HCT116 (cell line): ENCODE measurements around the gene PRR15L. TPM values are rescaled to one million over a fixed set of nuclear protein-coding genes. Genes with fewer than 3 reads are reported as not detected.

ENCODE experiments used
- ATAC-seq: fragments of 200-7000 bp; cut with Tn5 transposase; 2 replicates; pipeline ENCODE4 v1.9.1; 2020; ENCODE audit warnings: mild to moderate bottlenecking, moderate library complexity
- BruUV-seq: library from RNA; stranded (reverse); fragments of 400-500 nt; replicated peaks from 2 replicates; lab custom pipeline; 2021; lab: Mats Ljungman, UMichigan
- CTCF ChIA-PET: fragments of 300-600 bp; sonication (Branson Sonifier 250); formaldehyde crosslinking; loops from one replicate; lab custom pipeline; 2021; ENCODE audit warnings: antibody characterized with exemption; lab: Charles Lee
- POLR2A ChIA-PET: fragments of 300-600, 350-600 bp; sonication (Branson Sonifier 250); formaldehyde crosslinking; loops from one replicate; lab custom pipeline; 2021; ENCODE audit warnings: antibody characterized with exemption; lab: Charles Lee
- RAD21 ChIA-PET, 2 experiments: fragments of 300-600 bp; sonication (Branson Sonifier 250); formaldehyde crosslinking; loops; one replicate each; lab custom pipeline; 2023; ENCODE audit warnings: low total read pairs in 2 of 2; ENCODE audit not compliant: uncharacterized antibody in 2 of 2, unreplicated experiment in 2 of 2, low non-redundant PET in 1 of 2; lab: Charles Lee
- DNase-seq: peaks from one replicate; pipeline ENCODE4 v3.0.0-alpha.2; 2010; ENCODE audit warnings: low read depth, low spot score
- H2AFZ ChIP-seq: fragments of 200-600 bp; shearing (Covaris generic), sonication (generic); 2 replicates; pipeline ENCODE4 v1.6.1; 2017; ENCODE audit warnings: low read depth, mixed run types, mixed read lengths, antibody characterized with exemption, low read length; ENCODE audit not compliant: poor library complexity, severe bottlenecking
- H3K27ac ChIP-seq: 2 replicates; pipeline ENCODE4 v1.5.1; 2012; ENCODE audit warnings: low read depth, low read length
- H3K27me3 ChIP-seq: fragments of 200-600 bp; sonication (generic); 2 replicates; pipeline ENCODE4 v1.6.1; 2016; ENCODE audit warnings: mixed run types, low read length, mixed read lengths; ENCODE audit not compliant: insufficient read depth
- H3K36me3 ChIP-seq, 2 experiments: fragments of 200-500 bp in 1 of 2; fragments of 200-600 bp in 1 of 2; sonication (Bioruptor generic) in 1 of 2; sonication (generic) in 1 of 2; 2 replicates each; pipeline versions ENCODE4 v1.5.1 to v1.6.1; 2014 to 2016; ENCODE audit warnings: low read length in 2 of 2, inconsistent platforms in 1 of 2, mixed read lengths in 1 of 2, mixed run types in 1 of 2; ENCODE audit not compliant: insufficient read depth in 2 of 2, control insufficient read depth in 1 of 2
- H3K4me1 ChIP-seq, 2 experiments: fragments of 200-600 bp in 1 of 2; sonication (generic) in 1 of 2; 2 replicates each; pipeline versions ENCODE4 v1.5.1 to v1.6.1; 2012 to 2017; ENCODE audit warnings: low read length in 2 of 2, inconsistent platforms in 1 of 2, mild to moderate bottlenecking in 1 of 2, mixed read lengths in 1 of 2, mixed run types in 1 of 2, moderate library complexity in 1 of 2; ENCODE audit not compliant: insufficient read depth in 2 of 2, control insufficient read depth in 1 of 2
- H3K4me2 ChIP-seq: fragments of 200-600 bp; sonication (generic); 2 replicates; pipeline ENCODE4 v1.6.1; 2017; ENCODE audit warnings: mixed run types, low read length, mixed read lengths
- H3K4me3 ChIP-seq, 2 experiments: fragments of 200-600 bp in 1 of 2; sonication (generic) in 1 of 2; replicated peaks in 1 of 2; 2 replicates each; pipeline ENCODE4 v1.5.1; 2011 to 2016; ENCODE audit warnings: low read length in 2 of 2, control low read depth in 1 of 2, low read depth in 1 of 2, mild to moderate bottlenecking in 1 of 2, mixed read lengths in 1 of 2, mixed run types in 1 of 2
- H3K79me2 ChIP-seq: fragments of 200-600 bp; sonication (generic); 2 replicates; pipeline ENCODE4 v1.6.1; 2017; ENCODE audit warnings: mild to moderate bottlenecking, mixed run types, low read length, moderate library complexity, mixed read lengths; ENCODE audit not compliant: insufficient read depth
- H3K9ac ChIP-seq: fragments of 200-600 bp; sonication (generic); 2 replicates; pipeline ENCODE4 v1.6.1; 2016; ENCODE audit warnings: low read length, mixed read lengths
- H3K9me2 ChIP-seq: fragments of 200-600 bp; sonication (generic), shearing (Covaris generic); 2 replicates; pipeline ENCODE4 v1.6.1; 2017; ENCODE audit warnings: mixed run types, mild to moderate bottlenecking, moderate library complexity; ENCODE audit not compliant: insufficient read depth
- H3K9me3 ChIP-seq, 2 experiments: fragments of 200-500 bp in 1 of 2; fragments of 200-600 bp in 1 of 2; sonication (Bioruptor generic) in 1 of 2; sonication (generic) in 1 of 2; 2 replicates each; pipeline ENCODE4 v1.6.1; 2014 to 2017; ENCODE audit warnings: low read length in 2 of 2, mixed read lengths in 2 of 2, inconsistent platforms in 1 of 2, low read depth in 1 of 2, mild to moderate bottlenecking in 1 of 2, mixed run types in 1 of 2, moderate library complexity in 1 of 2; ENCODE audit not compliant: control insufficient read depth in 1 of 2, insufficient read depth in 1 of 2
- H4K20me1 ChIP-seq: fragments of 200-600 bp; sonication (generic), shearing (Covaris generic); 2 replicates; pipeline ENCODE4 v1.6.1; 2017; ENCODE audit warnings: mixed run types, mild to moderate bottlenecking, moderate library complexity; ENCODE audit not compliant: insufficient read depth
- CBX3 ChIP-seq: IDR thresholded peaks from 2 replicates; pipeline ENCODE4 v1.6.1; 2012; ENCODE audit warnings: low read depth
- CTCF ChIP-seq, 3 experiments: fragments of 200-600 bp in 1 of 3; sonication (generic) in 1 of 3; IDR thresholded peaks in 2 of 3; conservative IDR thresholded peaks in 1 of 3; 2 replicates each; pipeline ENCODE4 v1.5.1; 2012 to 2017; ENCODE audit warnings: low read depth in 2 of 3, low read length in 2 of 3, antibody characterized with exemption in 1 of 3, borderline replicate concordance in 1 of 3, control low read depth in 1 of 3, mild to moderate bottlenecking in 1 of 3, mixed read lengths in 1 of 3, mixed run types in 1 of 3, moderate library complexity in 1 of 3; ENCODE audit not compliant: insufficient read depth in 1 of 3
- EGR1 ChIP-seq: IDR thresholded peaks from 2 replicates; pipeline ENCODE4 v1.6.1; 2012; ENCODE audit warnings: low read depth
- EZH2 ChIP-seq: fragments of 200-600 bp; sonication (generic); IDR thresholded peaks from 2 replicates; pipeline ENCODE4 v1.6.1; 2017; ENCODE audit warnings: antibody characterized with exemption, mixed run types
- MAX ChIP-seq: IDR thresholded peaks from 2 replicates; pipeline ENCODE4 v1.6.1; 2012
- POLR2A ChIP-seq: IDR thresholded peaks from 2 replicates; pipeline ENCODE4 v1.7.0; 2011; ENCODE audit warnings: borderline replicate concordance; ENCODE audit not compliant: insufficient read depth, insufficient read length; ENCODE audit errors: extremely low read depth
- POLR2AphosphoS5 ChIP-seq: IDR thresholded peaks from 2 replicates; pipeline ENCODE4 v1.6.1; 2011; ENCODE audit warnings: mild to moderate bottlenecking, low read depth, low read length, moderate library complexity
- RAD21 ChIP-seq: IDR thresholded peaks from 2 replicates; pipeline ENCODE4 v1.6.1; 2012; ENCODE audit warnings: low read depth, mild to moderate bottlenecking
- TCF7L2 ChIP-seq: IDR thresholded peaks from 2 replicates; pipeline ENCODE4 v1.7.0; 2011; ENCODE audit warnings: borderline replicate concordance, inconsistent platforms; ENCODE audit not compliant: insufficient read depth, insufficient read length; ENCODE audit errors: extremely low read depth
- intact Hi-C: fragments of 100-400 bp; cut with micrococcal nuclease; formaldehyde crosslinking; loops from 2 replicates; pipeline ENCODE4 v1.10.0; 2022
- total RNA-seq: library from RNA; stranded (reverse); gene quantifications from one replicate; pipeline ENCODE4 v1.2.1, GENCODE V29; 2021; ENCODE audit not compliant: unreplicated experiment
- TF ChIP-seq, protein P1 (sequence below): IDR thresholded peaks from 2 replicates; pipeline ENCODE4 v1.6.1; 2012; ENCODE audit warnings: low read depth

PRR15L gene
- total RNA-seq, 1 experiment from 2014 or later: 0.34 TPM

GRCh38 chr17:47949197-47949759 is 8.4 kb downstream of the PRR15L start:
- no TSS peak for BruUV-seq
- peak overlapping the region; percentile 67 for H3K27ac ChIP-seq
- ATAC-seq: peak; percentile 81
- no peak overlapping the region for H2AFZ ChIP-seq
- peaks cover 3% of the 10 kb centered on the region; the same call in 1 of the 2 replicates for H3K79me2 ChIP-seq
- H3K36me3 ChIP-seq: peaks cover 7 to 12% of the 10 kb centered on the region in 2 experiments; a peak in 3 of 4 replicates
- POLR2A ChIA-PET: interaction anchor here (1.5 to 4.3 kb wide), 2 partner anchors 22 to 100 kb away, joined by 3 to 20 read pairs; partner anchors contain the start of gene CDK5RAP3
- no peaks in the 10 kb centered on the region for H3K9me3 ChIP-seq
- RAD21 ChIA-PET: interaction anchor here (1.0 to 2.0 kb wide), 2 partner anchors 21 to 68 kb away, joined by 6 to 9 read pairs; partner anchors contain the start of gene CDK5RAP3 (in 1 of the 2)
- no peaks in the 10 kb centered on the region for H4K20me1 ChIP-seq
- intact Hi-C loops: loop anchor here (1.0 kb wide), 2 partner anchors 21 to 69 kb away; no protein-coding TSS in a partner anchor
- H3K9ac ChIP-seq: peak overlapping the region; percentile 55
- DNase-seq: peak; percentile 67
- H3K9me2 ChIP-seq: no peaks in the 10 kb centered on the region
- H3K27me3 ChIP-seq: no peaks in the 10 kb centered on the region
- H3K4me3 ChIP-seq: peak overlapping the region; percentile 29 to 40
- TF ChIP-seq TCF7L2 (no peak), EZH2 (no peak), CTCF (IDR thresholded peaks at IDR 0.05 in 2 of 3, conservative IDR thresholded peaks at IDR 0.05 in 1 of 3; ENCODE audit: borderline replicate concordance in 1 of 3, insufficient read depth in 1 of 3, low read depth in 2 of 3, low read length in 2 of 3) (peak; percentile 96 to 99 (median 98)), CBX3 (no peak), POLR2AphosphoS5 (no peak), EGR1 (no peak), RAD21 (peak; percentile 97), MAX (no peak), POLR2A (no peak)
- TF ChIP-seq, protein P1, sequence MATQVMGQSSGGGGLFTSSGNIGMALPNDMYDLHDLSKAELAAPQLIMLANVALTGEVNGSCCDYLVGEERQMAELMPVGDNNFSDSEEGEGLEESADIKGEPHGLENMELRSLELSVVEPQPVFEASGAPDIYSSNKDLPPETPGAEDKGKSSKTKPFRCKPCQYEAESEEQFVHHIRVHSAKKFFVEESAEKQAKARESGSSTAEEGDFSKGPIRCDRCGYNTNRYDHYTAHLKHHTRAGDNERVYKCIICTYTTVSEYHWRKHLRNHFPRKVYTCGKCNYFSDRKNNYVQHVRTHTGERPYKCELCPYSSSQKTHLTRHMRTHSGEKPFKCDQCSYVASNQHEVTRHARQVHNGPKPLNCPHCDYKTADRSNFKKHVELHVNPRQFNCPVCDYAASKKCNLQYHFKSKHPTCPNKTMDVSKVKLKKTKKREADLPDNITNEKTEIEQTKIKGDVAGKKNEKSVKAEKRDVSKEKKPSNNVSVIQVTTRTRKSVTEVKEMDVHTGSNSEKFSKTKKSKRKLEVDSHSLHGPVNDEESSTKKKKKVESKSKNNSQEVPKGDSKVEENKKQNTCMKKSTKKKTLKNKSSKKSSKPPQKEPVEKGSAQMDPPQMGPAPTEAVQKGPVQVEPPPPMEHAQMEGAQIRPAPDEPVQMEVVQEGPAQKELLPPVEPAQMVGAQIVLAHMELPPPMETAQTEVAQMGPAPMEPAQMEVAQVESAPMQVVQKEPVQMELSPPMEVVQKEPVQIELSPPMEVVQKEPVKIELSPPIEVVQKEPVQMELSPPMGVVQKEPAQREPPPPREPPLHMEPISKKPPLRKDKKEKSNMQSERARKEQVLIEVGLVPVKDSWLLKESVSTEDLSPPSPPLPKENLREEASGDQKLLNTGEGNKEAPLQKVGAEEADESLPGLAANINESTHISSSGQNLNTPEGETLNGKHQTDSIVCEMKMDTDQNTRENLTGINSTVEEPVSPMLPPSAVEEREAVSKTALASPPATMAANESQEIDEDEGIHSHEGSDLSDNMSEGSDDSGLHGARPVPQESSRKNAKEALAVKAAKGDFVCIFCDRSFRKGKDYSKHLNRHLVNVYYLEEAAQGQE: no peak
- peaks cover 30 to 51% of the 10 kb centered on the region in 2 experiments for H3K4me1 ChIP-seq
- CTCF ChIA-PET: interaction anchor here (1.2 to 5.1 kb wide), 8 partner anchors 8 to 109 kb away, joined by 3 to 83 read pairs (median 12); partner anchors contain the start of genes CDK5RAP3, PNPO, PRR15L and SCRN2
- H3K4me2 ChIP-seq: peak overlapping the region; percentile 71
